Neural progenitor cell (in vitro differentiated cells): ENCODE measurements around the gene MACROD1. TPM values are rescaled to one million over a fixed set of nuclear protein-coding genes. Genes with fewer than 3 reads are reported as not detected.

ENCODE experiments used
- DNase-seq: peaks from one replicate; pipeline ENCODE4 v3.0.0-alpha.2; 2016; ENCODE audit warnings: low spot score
- H2AFZ ChIP-seq: fragments of 200-600 bp; sonication (generic); replicated peaks from 2 replicates; pipeline ENCODE4 v1.6.1; 2016; ENCODE audit warnings: antibody characterized with exemption
- H3F3A ChIP-seq: fragments of 200-600 bp; sonication (generic); 2 replicates; pipeline ENCODE4 v1.6.1; 2016; ENCODE audit warnings: antibody characterized with exemption, low read depth
- H3K27ac ChIP-seq: fragments of 200-600 bp; sonication (generic); 2 replicates; pipeline ENCODE4 v1.5.1; 2016; ENCODE audit warnings: mild to moderate bottlenecking
- H3K27me3 ChIP-seq: fragments of 200-600 bp; sonication (generic); 2 replicates; pipeline ENCODE4 v1.6.1; 2016; ENCODE audit warnings: mild to moderate bottlenecking, moderate library complexity
- H3K36me3 ChIP-seq: fragments of 200-600 bp; sonication (generic); 2 replicates; pipeline ENCODE4 v1.5.1; 2016
- H3K4me1 ChIP-seq: fragments of 200-600 bp; sonication (generic); 2 replicates; pipeline ENCODE4 v1.6.1; 2016; ENCODE audit warnings: mixed run types
- H3K4me2 ChIP-seq: fragments of 200-600 bp; sonication (generic); 2 replicates; pipeline ENCODE4 v1.6.1; 2016
- H3K4me3 ChIP-seq: fragments of 200-600 bp; sonication (generic); 2 replicates; pipeline ENCODE4 v1.5.1; 2016
- H3K79me2 ChIP-seq: fragments of 200-600 bp; sonication (generic); 2 replicates; pipeline ENCODE4 v1.6.1; 2016; ENCODE audit warnings: low read depth
- H3K9ac ChIP-seq: fragments of 200-600 bp; sonication (generic); 2 replicates; pipeline ENCODE4 v1.6.1; 2016
- H3K9me3 ChIP-seq: fragments of 200-600 bp; sonication (generic); 2 replicates; pipeline ENCODE4 v1.5.1; 2016; ENCODE audit warnings: low read depth
- H4K20me1 ChIP-seq: fragments of 200-600 bp; sonication (generic); 2 replicates; pipeline ENCODE4 v1.6.1; 2016; ENCODE audit warnings: low read depth
- H3K27ac Mint-ChIP-seq: 3 replicates; pipeline ENCODE4 v1.8.0; 2021; ENCODE audit warnings: mixed read lengths
- H3K27me3 Mint-ChIP-seq: 2 replicates; pipeline ENCODE4 v1.8.0; 2022; ENCODE audit warnings: low read depth, mild to moderate bottlenecking, inconsistent platforms, moderate library complexity, mixed read lengths; ENCODE audit not compliant: insufficient read depth
- H3K36me3 Mint-ChIP-seq: 3 replicates; pipeline ENCODE4 v1.8.0; 2021; ENCODE audit warnings: mixed read lengths
- H3K4me1 Mint-ChIP-seq: 3 replicates; pipeline ENCODE4 v1.8.0; 2021; ENCODE audit warnings: mixed read lengths
- H3K4me3 Mint-ChIP-seq: 3 replicates; pipeline ENCODE4 v1.8.0; 2021; ENCODE audit warnings: mild to moderate bottlenecking, moderate library complexity, mixed read lengths
- H3K9me3 Mint-ChIP-seq: 3 replicates; pipeline ENCODE4 v1.8.0; 2020; ENCODE audit warnings: mixed read lengths
- EZH2 ChIP-seq: fragments of 200-600 bp; sonication (generic); IDR thresholded peaks from 2 replicates; pipeline ENCODE4 v1.6.1; 2017; ENCODE audit warnings: antibody characterized with exemption, mild to moderate bottlenecking, moderate library complexity
- EZH2phosphoT487 ChIP-seq: fragments of 200-600 bp; sonication (generic); IDR thresholded peaks from 2 replicates; pipeline ENCODE4 v1.6.1; 2017; ENCODE audit warnings: antibody characterized with exemption
- total RNA-seq: library from RNA; depleted of rRNA; stranded (reverse); fragments of >200 nt; gene quantifications from 2 replicates; pipeline ENCODE4 v1.2.3, GENCODE V29; 2015; ENCODE audit warnings: low replicate concordance
- TF ChIP-seq, protein P1 (sequence below): fragments of 200-600 bp; sonication (generic); IDR thresholded peaks from 2 replicates; pipeline ENCODE4 v1.5.1; 2017; ENCODE audit warnings: antibody characterized with exemption, mild to moderate bottlenecking

Gene MACROD1
- total RNA-seq, 1 donor from 2014 or later, result 11.9 TPM

DNA sequence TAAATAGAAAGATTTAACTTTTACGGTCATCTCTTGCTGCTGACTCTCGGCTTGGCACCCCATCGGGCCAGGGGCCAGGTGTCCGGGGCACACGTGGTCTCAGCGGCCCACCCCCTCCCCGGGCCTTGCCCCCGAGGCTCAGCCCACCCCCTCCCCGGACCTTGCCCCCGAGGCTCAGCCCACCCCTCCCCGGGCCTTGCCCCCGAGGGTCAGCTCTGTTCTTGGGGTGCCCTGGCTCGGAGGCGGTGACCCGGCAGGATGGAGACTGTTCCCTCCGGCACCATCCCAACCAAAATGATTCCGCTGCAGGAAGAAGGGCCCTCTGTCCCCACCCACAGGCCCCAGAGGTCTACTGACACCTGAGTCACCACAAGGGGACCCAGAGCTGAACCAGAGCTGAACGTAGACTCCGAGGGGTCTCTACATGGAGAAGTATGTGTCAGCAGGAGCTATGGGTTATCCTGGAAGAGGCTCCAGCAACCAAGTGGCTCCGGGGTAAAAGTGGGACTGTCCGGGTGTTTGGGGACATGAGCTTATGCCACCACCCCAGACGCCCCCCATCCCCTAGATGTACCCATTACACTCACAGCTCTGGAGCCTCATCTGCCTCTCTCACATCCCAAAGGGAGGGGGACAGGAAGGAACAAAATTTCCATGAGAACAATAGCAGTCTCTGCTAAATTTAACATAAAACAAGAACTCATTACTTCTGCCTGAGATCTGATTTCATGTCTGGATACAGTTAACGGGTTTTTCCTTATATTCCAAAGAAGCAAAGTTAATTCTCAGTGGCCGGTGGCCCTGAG is 38.4 kb downstream of the MACROD1 start:
- Histone ChIP-seq H3K79me2 (no peaks in the 10 kb centered on the region), H3K4me1 (peaks cover 21% of the 10 kb centered on the region), H3K9me3 (no peaks in the 10 kb centered on the region), H3K36me3 (no peaks in the 10 kb centered on the region), H3K4me3 (no peak overlapping the region), H3K27me3 (no peaks in the 10 kb centered on the region), H3K9ac (no peak overlapping the region), H3K4me2 (no peak overlapping the region), H3F3A (peaks cover 10% of the 10 kb centered on the region), H2AFZ (no peak overlapping the region), H4K20me1 (peaks cover 12% of the 10 kb centered on the region), H3K27ac (no peak overlapping the region)
- Mint-ChIP-seq H3K9me3 (no peaks in the 10 kb centered on the region), H3K4me1 (peaks cover 30% of the 10 kb centered on the region), H3K36me3 (no peaks in the 10 kb centered on the region), H3K4me3 (no peak overlapping the region), H3K27me3 (peaks cover 10% of the 10 kb centered on the region), H3K27ac (no peak overlapping the region)
- TF ChIP-seq, protein P1, sequence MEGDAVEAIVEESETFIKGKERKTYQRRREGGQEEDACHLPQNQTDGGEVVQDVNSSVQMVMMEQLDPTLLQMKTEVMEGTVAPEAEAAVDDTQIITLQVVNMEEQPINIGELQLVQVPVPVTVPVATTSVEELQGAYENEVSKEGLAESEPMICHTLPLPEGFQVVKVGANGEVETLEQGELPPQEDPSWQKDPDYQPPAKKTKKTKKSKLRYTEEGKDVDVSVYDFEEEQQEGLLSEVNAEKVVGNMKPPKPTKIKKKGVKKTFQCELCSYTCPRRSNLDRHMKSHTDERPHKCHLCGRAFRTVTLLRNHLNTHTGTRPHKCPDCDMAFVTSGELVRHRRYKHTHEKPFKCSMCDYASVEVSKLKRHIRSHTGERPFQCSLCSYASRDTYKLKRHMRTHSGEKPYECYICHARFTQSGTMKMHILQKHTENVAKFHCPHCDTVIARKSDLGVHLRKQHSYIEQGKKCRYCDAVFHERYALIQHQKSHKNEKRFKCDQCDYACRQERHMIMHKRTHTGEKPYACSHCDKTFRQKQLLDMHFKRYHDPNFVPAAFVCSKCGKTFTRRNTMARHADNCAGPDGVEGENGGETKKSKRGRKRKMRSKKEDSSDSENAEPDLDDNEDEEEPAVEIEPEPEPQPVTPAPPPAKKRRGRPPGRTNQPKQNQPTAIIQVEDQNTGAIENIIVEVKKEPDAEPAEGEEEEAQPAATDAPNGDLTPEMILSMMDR, result peak; percentile 6
- no peak for TF ChIP-seq EZH2phosphoT487
- no peak for DNase-seq

DNA sequence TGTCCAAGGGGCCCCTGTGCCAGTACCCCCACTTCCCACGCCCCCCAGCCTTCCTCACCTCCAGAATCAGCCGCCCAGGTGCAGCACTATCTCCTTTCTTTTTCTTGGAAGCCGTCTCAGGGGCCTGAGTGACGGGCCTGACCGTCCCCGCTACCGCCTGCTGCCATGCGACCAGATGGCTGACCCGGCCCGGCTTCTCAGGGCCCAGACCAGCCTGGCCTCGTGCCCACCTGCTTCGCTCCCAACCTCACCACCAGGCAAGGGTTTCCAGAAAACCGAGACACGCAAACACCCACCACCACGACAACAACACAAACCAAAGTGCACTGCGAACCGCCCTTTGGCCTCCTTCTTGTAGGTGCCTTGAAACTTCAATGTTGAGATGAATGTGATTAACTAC is 39.1 kb downstream of the MACROD1 start:
- Mint-ChIP-seq H3K36me3 (no peaks in the 10 kb centered on the region), H3K4me1 (peaks cover 30% of the 10 kb centered on the region), H3K27ac (no peak overlapping the region), H3K27me3 (peaks cover 10% of the 10 kb centered on the region), H3K9me3 (no peaks in the 10 kb centered on the region), H3K4me3 (no peak overlapping the region)
- TF ChIP-seq EZH2phosphoT487 (no peak), EZH2 (no peak)
- H3K4me3 ChIP-seq, result no peak overlapping the region
- H3K79me2 ChIP-seq, result no peaks in the 10 kb centered on the region
- no peaks in the 10 kb centered on the region for H3K27me3 ChIP-seq
- peaks cover 5% of the 10 kb centered on the region for H4K20me1 ChIP-seq
- no peak overlapping the region for H3K4me2 ChIP-seq
- H3K9ac ChIP-seq, result no peak overlapping the region
- H3K36me3 ChIP-seq, result no peaks in the 10 kb centered on the region
- H3F3A ChIP-seq, result peaks cover 10% of the 10 kb centered on the region
- H2AFZ ChIP-seq, result no peak overlapping the region
- no peak overlapping the region for H3K27ac ChIP-seq
- DNase-seq, result no peak
- H3K9me3 ChIP-seq, result no peaks in the 10 kb centered on the region
- peaks cover 21% of the 10 kb centered on the region for H3K4me1 ChIP-seq

DNA sequence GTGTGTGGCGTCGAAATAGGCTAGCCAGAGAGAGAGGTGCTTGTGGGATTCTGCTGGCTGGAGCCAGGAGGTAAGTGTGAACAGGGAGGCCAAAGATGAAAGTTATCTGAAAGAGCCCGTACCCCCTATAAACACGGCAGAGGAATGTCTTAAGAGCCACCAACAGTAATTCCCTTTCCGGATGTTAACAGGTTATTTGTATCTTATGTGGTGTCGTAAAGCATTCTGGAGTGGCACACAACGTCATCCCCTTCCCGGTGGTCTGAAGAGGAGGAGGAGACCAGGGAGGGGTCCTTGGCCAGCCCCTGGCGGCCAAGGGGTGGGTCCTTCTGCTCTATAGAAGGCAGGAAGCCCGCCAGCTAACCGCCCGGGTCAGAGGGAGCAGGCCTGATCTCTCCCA is 39.5 kb downstream of the MACROD1 start:
- DNase-seq, result no peak
- Histone ChIP-seq H3K9ac (no peak overlapping the region), H3K79me2 (no peaks in the 10 kb centered on the region), H3K9me3 (no peaks in the 10 kb centered on the region), H3F3A (peaks cover 11% of the 10 kb centered on the region), H2AFZ (no peak overlapping the region), H3K4me3 (no peak overlapping the region), H3K4me2 (no peak overlapping the region), H3K27me3 (no peaks in the 10 kb centered on the region), H3K36me3 (no peaks in the 10 kb centered on the region), H3K27ac (no peak overlapping the region), H3K4me1 (peaks cover 22% of the 10 kb centered on the region), H4K20me1 (peaks cover under 1% of the 10 kb centered on the region)
- peaks cover 30% of the 10 kb centered on the region for H3K4me1 Mint-ChIP-seq
- peaks cover 10% of the 10 kb centered on the region for H3K27me3 Mint-ChIP-seq
- TF ChIP-seq EZH2 (no peak), EZH2phosphoT487 (no peak)
- TF ChIP-seq, protein P1, result no peak
- H3K36me3 Mint-ChIP-seq, result no peaks in the 10 kb centered on the region
- no peak overlapping the region for H3K27ac Mint-ChIP-seq
- H3K4me3 Mint-ChIP-seq, result no peak overlapping the region
- no peaks in the 10 kb centered on the region for H3K9me3 Mint-ChIP-seq

DNA sequence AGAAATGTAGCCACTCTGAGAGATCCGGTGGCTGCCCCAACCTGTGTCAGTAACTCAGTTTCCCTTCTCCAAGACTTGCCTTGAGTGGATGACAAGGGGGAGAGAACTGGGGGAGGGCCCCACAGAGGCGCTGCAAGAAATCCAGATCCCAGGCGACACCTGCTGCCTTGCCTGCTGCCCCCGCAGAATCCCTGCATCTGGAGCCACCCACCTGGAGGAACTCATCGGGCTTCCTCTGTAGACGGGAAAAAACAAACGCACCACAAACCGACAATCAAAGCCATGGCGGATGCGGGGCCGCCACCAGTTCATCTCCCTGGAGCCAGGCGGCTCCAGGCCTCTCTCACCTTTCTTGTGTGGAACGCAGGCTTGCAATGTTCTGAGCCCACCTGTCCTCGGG is 40.2 kb downstream of the MACROD1 start:
- Histone ChIP-seq H2AFZ (no peak overlapping the region), H3K4me1 (peaks cover 29% of the 10 kb centered on the region), H3K27ac (no peak overlapping the region), H3K36me3 (no peaks in the 10 kb centered on the region), H3F3A (peaks cover 13% of the 10 kb centered on the region), H3K4me3 (no peak overlapping the region), H4K20me1 (no peaks in the 10 kb centered on the region), H3K27me3 (no peaks in the 10 kb centered on the region), H3K9ac (no peak overlapping the region), H3K9me3 (no peaks in the 10 kb centered on the region), H3K79me2 (no peaks in the 10 kb centered on the region), H3K4me2 (no peak overlapping the region)
- no peak for DNase-seq
- TF ChIP-seq EZH2phosphoT487 (no peak), EZH2 (no peak)
- TF ChIP-seq, protein P1, result no peak
- peaks cover 10% of the 10 kb centered on the region for H3K27me3 Mint-ChIP-seq
- H3K4me3 Mint-ChIP-seq, result no peak overlapping the region
- no peak overlapping the region for H3K27ac Mint-ChIP-seq
- H3K9me3 Mint-ChIP-seq, result no peaks in the 10 kb centered on the region
- H3K36me3 Mint-ChIP-seq, result no peaks in the 10 kb centered on the region
- H3K4me1 Mint-ChIP-seq, result peaks cover 33% of the 10 kb centered on the region
